Measurements from ENCODE around the gene ACIN1. TPM values are rescaled to one million over a fixed set of nuclear protein-coding genes. Genes with fewer than 3 reads are reported as not detected.

The ACIN1 gene
- total and polyA plus RNA-seq, 9 of the 15 experiments (the other 6 are each of a cell fraction or from before 2014, with no cell fraction given), result 5.0 to 196 (median 129) TPM

DNA sequence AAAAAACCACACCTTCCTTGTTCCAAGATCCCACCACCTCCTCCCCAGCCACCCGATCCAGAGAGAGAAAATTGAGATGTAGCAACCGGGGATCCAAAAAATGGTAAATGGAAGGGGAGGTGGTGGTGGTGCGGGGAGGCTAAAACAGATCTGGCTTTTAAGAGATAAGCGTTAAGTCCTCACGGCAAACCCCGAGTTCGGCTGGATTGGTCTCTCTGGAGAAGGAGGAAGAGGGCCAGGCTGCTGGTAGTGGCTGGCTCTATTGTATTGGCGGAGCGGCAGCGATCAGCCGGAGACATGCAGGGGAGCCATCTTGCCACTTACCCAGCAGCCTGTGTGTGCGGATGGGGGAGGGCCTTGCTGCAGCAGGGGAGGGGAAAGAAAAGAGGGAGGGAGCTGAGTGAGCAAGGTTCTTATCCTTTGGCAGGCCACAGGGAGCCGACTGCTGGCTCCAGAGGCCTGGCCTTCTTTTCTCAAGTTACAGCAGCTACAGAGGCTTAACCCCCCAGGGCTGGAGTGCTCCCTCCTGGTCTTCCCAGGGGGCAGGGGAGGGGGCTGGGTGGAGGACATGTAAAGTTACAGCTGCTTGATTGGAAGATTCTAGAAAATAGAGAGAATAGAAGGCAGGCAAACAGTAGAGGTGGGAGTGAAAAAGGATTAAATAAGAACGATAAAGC lies 23.6 kb downstream of the ACIN1 start (continued):
- TF ChIP-seq NFATC3 (IDR thresholded peaks at IDR 0.05), result no peak; the same call in none of the 2 replicates
- no peak for TF ChIP-seq GTF2A2 (tag; IDR thresholded peaks at IDR 0.05)
- no peak for TF ChIP-seq KAT8 (IDR thresholded peaks at IDR 0.05; ENCODE audit: low read depth)
- no peak for TF ChIP-seq MCM5 (IDR thresholded peaks at IDR 0.05; ENCODE audit: low read depth)
- no peak for TF ChIP-seq HDAC1 (IDR thresholded peaks at IDR 0.05)
- no peak for TF ChIP-seq BCOR (IDR thresholded peaks at IDR 0.05)
- peak; percentile 81 to 99 (median 92) for TF ChIP-seq YY1 (IDR thresholded peaks at IDR 0.05; ENCODE audit: borderline replicate concordance in 1 of 3, control insufficient read depth in 1 of 3, extremely low read depth in 1 of 3, insufficient read depth in 3 of 3, insufficient read length in 1 of 3, insufficient replicate concordance in 2 of 3, low read depth in 1 of 3, low read length in 2 of 3)
- TF ChIP-seq EWSR1 (IDR thresholded peaks at IDR 0.05; ENCODE audit: borderline replicate concordance, low read depth, partially characterized antibody), result no peak
- no peak for TF ChIP-seq CCAR2 (IDR thresholded peaks at IDR 0.05; ENCODE audit: low read depth, low read length)
- no peak for TF ChIP-seq ZNF76 (CRISPR knock-in tag; IDR thresholded peaks at IDR 0.05; ENCODE audit: borderline replicate concordance)
- TF ChIP-seq, protein P1, sequence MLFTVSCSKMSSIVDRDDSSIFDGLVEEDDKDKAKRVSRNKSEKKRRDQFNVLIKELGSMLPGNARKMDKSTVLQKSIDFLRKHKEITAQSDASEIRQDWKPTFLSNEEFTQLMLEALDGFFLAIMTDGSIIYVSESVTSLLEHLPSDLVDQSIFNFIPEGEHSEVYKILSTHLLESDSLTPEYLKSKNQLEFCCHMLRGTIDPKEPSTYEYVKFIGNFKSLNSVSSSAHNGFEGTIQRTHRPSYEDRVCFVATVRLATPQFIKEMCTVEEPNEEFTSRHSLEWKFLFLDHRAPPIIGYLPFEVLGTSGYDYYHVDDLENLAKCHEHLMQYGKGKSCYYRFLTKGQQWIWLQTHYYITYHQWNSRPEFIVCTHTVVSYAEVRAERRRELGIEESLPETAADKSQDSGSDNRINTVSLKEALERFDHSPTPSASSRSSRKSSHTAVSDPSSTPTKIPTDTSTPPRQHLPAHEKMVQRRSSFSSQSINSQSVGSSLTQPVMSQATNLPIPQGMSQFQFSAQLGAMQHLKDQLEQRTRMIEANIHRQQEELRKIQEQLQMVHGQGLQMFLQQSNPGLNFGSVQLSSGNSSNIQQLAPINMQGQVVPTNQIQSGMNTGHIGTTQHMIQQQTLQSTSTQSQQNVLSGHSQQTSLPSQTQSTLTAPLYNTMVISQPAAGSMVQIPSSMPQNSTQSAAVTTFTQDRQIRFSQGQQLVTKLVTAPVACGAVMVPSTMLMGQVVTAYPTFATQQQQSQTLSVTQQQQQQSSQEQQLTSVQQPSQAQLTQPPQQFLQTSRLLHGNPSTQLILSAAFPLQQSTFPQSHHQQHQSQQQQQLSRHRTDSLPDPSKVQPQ (CRISPR knock-in tag; IDR thresholded peaks at IDR 0.05; ENCODE audit: borderline replicate concordance), result no peak
- TF ChIP-seq, protein P2, sequence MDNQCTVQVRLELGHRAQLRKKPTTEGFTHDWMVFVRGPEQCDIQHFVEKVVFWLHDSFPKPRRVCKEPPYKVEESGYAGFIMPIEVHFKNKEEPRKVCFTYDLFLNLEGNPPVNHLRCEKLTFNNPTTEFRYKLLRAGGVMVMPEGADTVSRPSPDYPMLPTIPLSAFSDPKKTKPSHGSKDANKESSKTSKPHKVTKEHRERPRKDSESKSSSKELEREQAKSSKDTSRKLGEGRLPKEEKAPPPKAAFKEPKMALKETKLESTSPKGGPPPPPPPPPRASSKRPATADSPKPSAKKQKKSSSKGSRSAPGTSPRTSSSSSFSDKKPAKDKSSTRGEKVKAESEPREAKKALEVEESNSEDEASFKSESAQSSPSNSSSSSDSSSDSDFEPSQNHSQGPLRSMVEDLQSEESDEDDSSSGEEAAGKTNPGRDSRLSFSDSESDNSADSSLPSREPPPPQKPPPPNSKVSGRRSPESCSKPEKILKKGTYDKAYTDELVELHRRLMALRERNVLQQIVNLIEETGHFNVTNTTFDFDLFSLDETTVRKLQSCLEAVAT (IDR thresholded peaks at IDR 0.05), result no peak
- peak; percentile 94 for TF ChIP-seq POLR2A (conservative IDR thresholded peaks at IDR 0.05)
- no peak for TF ChIP-seq HNRNPH1 (optimal IDR thresholded peaks at IDR 0.05; ENCODE audit: low read depth, low read length)
- TF ChIP-seq, protein P3, sequence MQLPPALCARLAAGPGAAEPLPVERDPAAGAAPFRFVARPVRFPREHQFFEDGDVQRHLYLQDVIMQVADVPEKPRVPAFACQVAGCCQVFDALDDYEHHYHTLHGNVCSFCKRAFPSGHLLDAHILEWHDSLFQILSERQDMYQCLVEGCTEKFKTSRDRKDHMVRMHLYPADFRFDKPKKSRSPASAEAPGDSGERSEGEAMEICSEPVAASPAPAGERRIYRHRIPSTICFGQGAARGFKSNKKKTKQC (CRISPR knock-in tag; IDR thresholded peaks at IDR 0.05), result no peak
- TF ChIP-seq, protein P4, sequence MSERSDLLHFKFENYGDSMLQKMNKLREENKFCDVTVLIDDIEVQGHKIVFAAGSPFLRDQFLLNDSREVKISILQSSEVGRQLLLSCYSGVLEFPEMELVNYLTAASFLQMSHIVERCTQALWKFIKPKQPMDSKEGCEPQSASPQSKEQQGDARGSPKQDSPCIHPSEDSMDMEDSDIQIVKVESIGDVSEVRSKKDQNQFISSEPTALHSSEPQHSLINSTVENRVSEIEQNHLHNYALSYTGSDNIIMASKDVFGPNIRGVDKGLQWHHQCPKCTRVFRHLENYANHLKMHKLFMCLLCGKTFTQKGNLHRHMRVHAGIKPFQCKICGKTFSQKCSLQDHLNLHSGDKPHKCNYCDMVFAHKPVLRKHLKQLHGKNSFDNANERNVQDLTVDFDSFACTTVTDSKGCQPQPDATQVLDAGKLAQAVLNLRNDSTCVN (CRISPR knock-in tag; IDR thresholded peaks at IDR 0.05), result no peak
- TF ChIP-seq ZNF778 (CRISPR knock-in tag; IDR thresholded peaks at IDR 0.05), result no peak
- TF ChIP-seq, protein P5, sequence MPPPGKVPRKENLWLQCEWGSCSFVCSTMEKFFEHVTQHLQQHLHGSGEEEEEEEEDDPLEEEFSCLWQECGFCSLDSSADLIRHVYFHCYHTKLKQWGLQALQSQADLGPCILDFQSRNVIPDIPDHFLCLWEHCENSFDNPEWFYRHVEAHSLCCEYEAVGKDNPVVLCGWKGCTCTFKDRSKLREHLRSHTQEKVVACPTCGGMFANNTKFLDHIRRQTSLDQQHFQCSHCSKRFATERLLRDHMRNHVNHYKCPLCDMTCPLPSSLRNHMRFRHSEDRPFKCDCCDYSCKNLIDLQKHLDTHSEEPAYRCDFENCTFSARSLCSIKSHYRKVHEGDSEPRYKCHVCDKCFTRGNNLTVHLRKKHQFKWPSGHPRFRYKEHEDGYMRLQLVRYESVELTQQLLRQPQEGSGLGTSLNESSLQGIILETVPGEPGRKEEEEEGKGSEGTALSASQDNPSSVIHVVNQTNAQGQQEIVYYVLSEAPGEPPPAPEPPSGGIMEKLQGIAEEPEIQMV (tag; conservative IDR thresholded peaks at IDR 0.05; ENCODE audit: low read depth), result no peak
- no peak for TF ChIP-seq ERF (CRISPR knock-in tag; IDR thresholded peaks at IDR 0.05)
- TF ChIP-seq ZNF134 (CRISPR knock-in tag; conservative IDR thresholded peaks at IDR 0.05), result peak; percentile 96
- TF ChIP-seq MAFG (tag; conservative IDR thresholded peaks at IDR 0.05), result no peak

All from K562 (cell line).